NT2/D1 (cell line): ENCODE measurements around the gene RDH16.

ENCODE experiments used
- SUZ12 ChIP-seq: IDR thresholded peaks from 2 replicates; pipeline ENCODE4 v1.6.1; 2011; ENCODE audit not compliant: insufficient read length, insufficient read depth; ENCODE audit errors: extremely low read depth
- ZNF274 ChIP-seq: IDR thresholded peaks from 2 replicates; pipeline ENCODE4 v1.6.1; 2011; ENCODE audit warnings: mild to moderate bottlenecking, low read depth, low read length

DNA sequence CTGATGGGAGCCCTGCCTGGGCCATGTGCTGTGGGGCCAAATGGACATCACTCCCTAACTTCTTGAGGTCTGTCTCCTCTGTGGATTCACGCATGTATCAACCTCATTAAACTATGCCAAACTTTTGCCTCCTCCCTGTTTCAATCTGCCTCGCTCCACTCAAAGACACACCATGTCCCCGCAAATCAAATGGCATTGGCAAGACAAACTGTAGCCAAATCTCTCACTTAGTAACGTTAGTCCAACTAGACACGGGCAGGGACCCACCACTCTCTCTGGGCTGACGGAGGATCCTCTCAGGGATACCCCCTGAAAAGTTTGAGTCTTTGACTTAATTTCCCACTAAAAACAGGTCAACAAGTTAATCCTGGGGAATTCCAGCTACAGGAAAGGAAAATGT is 40.9 kb upstream of the RDH16 start:
- TF ChIP-seq SUZ12, result no peak
- no peak for TF ChIP-seq ZNF274
